Posterior cingulate gyrus (tissue), 11 donors: Measurements from ENCODE around the gene CSTA.

Experiments
- DNase-seq, 10 donors: peaks; one replicate each; pipeline versions ENCODE4 v3.0.0 to v3.0.0-alpha.2; 2020 to 2021; ENCODE audit warnings: mixed read lengths in 3 of 10
- intact Hi-C: fragments of 100-400 bp; cut with DNase I; formaldehyde crosslinking; loops from one replicate; pipeline ENCODE4 v1.15.1; 2023

Gene CSTA, protein sequence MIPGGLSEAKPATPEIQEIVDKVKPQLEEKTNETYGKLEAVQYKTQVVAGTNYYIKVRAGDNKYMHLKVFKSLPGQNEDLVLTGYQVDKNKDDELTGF

DNA sequence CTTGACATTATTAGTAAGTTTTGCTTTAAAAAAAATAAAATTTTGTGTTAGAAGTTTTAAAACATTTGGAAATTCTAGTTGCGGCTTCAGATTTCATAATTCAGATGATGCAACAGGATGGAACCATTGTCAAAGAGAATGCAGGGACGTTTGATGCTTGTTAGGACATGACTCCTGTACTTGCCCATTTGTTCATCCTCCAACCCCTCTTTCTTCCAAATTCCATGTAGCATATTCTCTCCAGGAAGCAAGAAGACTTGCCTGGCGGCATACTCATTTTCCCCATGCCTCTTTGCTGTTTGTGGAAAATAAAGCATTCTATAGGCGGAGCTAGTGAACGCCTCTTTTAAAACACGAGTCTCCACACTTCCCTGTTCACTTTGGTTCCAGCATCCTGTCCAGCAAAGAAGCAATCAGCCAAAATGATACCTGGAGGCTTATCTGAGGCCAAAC is at the start of gene CSTA:
TSS of gene CSTA (plus strand) at position 378 of the 453 bp plus-strand sequence. CDS start at position 423, 45 bp downstream.
- intact Hi-C loops: no loop called here
- DNase-seq: no peak

DNA sequence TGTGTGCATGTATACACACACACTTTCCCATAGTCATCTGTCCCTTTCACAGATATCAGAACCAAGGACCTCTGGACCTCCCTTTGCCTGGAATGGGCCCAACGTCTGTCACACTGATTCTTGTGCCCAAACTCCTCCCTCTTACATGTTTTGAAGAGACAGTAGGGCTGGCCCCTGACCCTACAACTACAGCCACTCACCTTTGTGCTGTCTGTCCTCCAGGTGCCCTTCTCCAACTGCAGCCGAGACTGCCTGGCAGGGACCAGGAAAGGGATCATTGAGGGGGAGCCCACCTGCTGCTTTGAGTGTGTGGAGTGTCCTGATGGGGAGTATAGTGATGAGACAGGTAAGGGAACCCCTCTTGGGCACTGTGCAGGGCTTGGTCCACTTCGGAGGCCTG is 43.2 kb upstream of the CSTA start:
- intact Hi-C loops: no loop called here
- DNase-seq: no peak

DNA sequence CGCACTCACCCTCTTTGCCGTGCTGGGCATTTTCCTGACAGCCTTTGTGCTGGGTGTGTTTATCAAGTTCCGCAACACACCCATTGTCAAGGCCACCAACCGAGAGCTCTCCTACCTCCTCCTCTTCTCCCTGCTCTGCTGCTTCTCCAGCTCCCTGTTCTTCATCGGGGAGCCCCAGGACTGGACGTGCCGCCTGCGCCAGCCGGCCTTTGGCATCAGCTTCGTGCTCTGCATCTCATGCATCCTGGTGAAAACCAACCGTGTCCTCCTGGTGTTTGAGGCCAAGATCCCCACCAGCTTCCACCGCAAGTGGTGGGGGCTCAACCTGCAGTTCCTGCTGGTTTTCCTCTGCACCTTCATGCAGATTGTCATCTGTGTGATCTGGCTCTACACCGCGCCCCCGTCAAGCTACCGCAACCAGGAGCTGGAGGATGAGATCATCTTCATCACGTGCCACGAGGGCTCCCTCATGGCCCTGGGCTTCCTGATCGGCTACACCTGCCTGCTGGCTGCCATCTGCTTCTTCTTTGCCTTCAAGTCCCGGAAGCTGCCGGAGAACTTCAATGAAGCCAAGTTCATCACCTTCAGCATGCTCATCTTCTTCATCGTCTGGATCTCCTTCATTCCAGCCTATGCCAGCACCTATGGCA is 41.1 kb upstream of the CSTA start:
- DNase-seq: peak in 1 of 10 donors; percentile 47
- intact Hi-C loops: no loop called here

DNA sequence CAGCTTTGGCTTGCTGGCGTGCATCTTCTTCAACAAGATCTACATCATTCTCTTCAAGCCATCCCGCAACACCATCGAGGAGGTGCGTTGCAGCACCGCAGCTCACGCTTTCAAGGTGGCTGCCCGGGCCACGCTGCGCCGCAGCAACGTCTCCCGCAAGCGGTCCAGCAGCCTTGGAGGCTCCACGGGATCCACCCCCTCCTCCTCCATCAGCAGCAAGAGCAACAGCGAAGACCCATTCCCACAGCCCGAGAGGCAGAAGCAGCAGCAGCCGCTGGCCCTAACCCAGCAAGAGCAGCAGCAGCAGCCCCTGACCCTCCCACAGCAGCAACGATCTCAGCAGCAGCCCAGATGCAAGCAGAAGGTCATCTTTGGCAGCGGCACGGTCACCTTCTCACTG is 40.6 kb upstream of the CSTA start:
- peak in 1 of 10 donors; percentile 50 for DNase-seq
- intact Hi-C loops: no loop called here

DNA sequence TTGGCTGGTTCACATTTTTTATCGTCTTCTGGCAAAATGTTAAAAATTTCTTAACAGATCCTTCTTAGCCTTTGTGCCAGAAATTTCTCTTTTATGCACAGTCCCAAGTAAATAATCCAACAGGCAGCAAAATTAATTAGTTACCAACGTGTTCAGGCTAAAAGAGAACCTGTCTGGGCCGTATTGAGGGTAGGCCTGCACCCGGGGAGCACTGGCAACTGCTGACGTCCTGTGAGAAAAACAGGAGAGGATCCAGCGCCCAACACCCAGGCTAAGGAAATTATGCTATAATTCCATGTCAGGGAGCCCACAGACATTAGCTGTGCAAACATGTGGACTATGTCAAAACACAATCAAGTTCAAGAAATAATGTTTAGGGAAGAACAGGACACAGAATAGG is 30.7 kb upstream of the CSTA start:
- intact Hi-C loops: no loop called here
- no peak for DNase-seq

DNA sequence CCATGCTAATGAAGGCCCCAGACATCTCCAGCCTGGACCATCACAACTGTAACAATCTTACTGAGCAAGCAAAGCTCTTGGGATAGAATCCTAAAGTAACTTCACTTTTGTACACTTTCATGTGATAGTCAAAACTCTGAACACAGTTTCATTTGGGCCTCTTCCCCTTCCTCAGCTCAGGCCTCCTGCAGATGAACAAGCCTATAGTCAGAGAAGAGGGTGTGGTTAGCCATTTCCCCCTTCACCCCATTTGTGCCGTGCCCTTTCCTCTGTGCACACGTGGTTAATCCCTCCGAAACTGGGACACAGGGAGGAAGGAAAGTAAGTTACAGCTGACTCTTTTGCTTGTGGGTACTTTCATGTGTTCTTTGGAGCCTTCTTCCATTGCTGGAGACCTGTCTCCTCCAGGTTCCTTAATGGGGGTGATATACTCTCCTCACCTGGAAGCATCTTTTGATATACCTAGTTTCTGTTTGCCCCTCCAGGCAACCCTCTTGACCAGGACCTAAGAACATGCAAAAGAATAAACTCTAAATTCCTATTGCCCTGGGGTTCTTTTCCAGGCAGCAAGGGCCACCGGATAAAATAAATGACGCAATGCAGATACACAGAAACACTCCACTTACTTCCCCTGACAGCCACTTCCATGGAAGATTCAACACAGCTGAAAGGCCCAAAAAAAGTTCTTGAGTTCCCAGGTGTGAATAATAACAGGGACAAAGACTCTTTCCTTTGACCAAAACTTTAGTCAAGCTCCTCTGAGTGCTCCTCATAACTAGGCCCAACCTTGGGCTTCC is 29.6 kb upstream of the CSTA start:
- intact Hi-C loops: no loop called here
- DNase-seq: no peak

DNA sequence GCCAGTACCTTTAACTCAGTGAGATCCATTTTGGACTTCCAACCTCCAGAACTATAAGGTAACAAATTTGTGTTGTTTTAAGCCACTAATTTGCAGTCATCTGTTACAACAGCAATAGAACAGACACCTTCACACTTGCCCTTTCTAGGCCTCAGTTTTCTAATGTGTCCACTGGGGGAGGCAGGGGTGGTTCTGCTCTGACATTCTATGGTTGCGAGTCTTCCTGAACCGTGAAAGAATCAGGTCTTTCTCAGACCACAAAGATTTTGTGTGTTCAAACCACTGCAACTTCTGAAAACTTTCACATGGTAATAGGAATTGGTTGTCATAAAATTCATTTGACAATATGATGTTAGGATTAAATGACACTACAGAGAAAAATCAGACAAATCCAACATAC is 26.8 kb upstream of the CSTA start:
- intact Hi-C loops: no loop called here

DNA sequence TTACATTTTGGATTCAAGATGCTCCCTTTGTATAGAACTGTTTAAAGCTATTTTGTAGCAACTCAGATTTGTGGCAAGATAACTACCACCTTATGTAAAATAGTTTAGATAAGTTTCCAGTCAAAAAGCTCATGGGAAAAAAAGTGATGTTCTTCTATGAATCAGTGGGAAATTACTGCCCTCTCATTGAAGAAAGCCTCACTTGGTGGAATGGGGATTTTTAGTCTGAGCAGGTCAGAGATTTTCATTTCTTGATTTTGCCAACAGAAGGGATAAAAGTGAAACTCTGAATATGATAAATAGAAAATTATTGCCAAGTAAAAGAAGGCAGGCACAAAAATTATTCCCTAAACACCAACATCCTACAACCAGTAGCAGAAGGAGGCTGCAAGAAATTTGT is 25.8 kb upstream of the CSTA start:
- no peak for DNase-seq
- intact Hi-C loops: no loop called here

More for the DNA sequence above, 26.8 kb upstream of the CSTA start:
- no peak for DNase-seq

DNA sequence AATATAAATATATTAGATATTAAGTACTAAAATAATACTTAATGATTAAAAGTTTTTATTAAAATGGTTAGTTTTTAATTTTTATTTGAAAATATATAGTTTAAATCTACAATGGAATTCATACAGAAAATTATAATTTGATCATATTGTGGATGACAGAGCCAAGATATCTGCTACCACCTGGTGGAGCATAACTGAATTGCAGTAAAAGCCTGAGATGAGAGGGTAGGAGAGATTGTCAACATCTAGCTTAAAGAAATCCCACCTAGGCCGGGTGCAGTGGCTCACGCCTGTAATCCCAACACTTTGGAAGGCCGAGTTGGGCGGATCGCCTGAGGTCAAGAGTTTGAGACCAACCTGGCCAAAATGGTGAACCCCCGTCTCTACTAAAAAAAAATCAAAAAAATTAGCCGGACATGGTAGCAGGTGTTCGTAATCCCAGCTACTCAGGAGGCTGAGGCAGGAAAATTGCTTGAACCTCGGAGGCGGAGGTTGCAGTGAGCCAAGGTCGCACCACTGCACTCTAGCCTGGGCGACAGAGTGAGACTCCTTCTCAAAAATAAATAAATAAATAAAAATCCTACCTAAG is 25.1 kb upstream of the CSTA start:
- no peak for DNase-seq
- intact Hi-C loops: no loop called here

DNA sequence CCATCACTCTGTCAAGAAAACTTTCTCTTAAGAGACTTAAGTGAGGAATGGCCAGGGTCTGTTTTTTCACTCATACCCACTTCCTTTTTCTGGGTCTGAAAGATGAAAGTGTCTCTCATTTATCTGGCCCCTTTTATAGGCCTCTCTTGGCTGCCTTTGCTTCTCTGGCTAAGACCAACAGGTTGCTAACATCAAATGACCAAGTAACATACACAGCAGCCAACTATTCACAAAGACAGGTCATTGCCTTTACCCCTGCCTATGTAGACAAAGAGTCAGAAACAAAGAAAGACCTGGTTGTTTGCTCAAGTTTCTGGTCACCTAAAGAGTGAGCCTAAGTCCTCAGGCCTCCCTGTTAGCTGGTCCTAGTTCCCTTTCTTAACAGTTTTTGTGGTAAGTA is 24.0 kb upstream of the CSTA start:
- no peak for DNase-seq
- intact Hi-C loops: no loop called here

DNA sequence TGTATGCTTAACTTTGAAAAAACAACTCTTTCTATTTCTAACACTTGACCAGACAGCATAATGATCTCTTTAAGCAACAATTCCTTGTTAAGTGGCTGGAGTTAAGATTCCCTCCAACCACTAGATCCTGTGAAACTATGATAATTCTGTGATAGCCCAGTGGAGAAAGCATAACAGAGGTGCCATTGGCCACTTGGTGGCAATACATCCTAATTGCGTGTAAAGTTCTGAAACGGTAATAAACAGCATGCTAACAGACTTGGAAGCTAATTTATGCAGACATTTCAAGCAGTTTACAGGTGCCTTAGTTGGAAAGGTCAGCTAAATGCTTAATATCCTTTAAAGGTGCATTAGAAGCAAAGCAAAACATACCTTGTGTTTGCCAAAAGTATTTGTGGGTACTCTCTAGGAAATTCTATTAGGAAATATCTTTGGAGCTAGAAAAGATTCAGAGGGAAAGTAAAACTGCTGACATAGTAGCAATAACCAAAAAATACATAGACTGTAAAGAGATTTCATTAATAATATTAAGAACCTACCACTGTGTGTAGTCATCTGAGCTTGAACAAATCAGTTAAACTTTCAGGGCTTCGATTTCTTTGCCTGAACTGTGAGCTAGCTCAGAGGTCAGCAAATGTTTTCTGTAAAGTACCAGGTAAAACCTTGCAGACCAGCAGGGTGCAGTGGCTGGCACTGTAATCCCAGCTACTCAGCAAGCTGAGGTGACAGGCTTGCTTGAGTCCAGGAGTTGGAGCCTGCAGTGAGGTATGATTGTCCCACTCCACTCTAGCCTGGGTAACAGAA is 19.0 kb upstream of the CSTA start:
- intact Hi-C loops: no loop called here
- DNase-seq: no peak

DNA sequence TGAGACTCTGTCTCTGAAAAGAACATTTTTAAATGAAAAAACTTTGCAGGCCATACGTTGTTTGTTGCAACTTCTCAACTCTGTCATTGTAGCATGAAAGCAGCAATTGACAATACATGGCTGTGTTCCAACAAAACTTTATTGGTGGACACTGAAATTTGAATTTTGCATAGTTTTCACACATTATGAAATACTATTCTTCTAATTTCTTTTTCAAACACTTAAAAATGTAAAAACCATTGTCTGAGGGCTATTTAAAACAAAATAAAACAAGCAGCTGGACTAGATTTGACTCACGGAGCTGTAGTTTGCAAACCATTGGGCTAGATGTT is 18.5 kb upstream of the CSTA start:
- no peak for DNase-seq
- intact Hi-C loops: no loop called here

DNA sequence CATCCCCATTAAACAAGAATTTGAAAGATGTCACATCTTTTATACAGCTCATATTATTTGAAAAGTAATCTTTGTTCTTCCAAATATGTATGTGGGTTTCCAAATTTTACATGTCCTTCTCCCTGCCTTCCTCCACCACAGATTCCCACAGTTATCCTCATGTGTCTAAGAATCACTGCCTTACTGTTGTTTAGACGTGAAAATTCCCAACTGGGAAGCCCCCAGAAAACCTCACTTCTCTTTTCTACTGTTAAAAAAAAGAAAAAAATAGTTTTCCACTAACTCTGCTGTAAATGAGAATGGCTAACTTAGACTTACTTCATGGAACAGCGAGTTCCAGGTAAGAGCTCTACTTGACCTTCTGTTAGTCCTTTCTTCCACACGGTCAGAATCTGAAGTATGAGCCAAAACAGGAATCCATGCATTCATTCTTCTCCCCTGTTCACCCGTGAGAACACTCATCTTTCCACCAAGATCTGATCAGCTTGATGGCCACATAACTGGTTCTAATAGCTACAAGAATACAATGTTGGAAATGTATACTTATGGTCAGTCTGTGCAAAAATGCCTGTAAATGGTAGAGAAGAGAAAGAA is 17.9 kb upstream of the CSTA start:
- intact Hi-C loops: no loop called here
- no peak for DNase-seq

DNA sequence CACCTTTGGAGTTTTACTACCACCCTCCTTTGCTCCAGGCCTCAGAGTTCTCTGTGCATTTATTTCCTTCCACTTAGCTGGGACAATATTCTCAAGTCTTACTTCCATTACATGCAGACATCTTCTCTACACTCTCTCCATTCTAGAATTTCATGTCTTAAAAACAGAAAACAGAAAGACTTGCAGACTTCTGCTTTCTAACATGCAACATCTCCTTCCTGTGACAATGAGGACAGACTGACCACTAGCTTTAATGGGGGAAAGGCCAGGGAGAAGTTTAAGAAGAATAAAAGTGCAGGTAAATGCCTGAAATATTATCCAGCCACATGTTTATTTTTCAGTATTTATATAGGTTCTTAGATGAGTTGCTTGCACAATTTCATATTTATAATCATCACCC is 17.1 kb upstream of the CSTA start:
- DNase-seq: no peak
- intact Hi-C loops: no loop called here

DNA sequence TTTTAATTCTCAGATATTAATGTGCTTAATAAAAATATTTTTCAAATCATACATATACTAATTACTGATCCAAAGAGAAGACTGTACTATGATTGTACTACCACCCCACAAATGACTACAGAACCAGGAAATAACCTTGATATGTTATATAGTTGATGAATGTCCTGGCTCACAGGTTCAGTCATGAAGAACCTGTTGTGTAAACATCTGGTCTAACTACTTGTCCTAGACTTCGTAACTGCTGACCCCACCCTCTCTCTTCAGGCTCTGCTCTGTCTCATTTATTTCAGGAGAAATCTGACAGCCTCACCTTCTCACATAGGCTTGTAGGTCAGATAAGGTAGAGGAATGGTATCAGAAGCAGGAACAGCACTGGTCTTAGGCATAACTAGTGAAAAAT is 14.7 kb upstream of the CSTA start:
- intact Hi-C loops: no loop called here

DNA sequence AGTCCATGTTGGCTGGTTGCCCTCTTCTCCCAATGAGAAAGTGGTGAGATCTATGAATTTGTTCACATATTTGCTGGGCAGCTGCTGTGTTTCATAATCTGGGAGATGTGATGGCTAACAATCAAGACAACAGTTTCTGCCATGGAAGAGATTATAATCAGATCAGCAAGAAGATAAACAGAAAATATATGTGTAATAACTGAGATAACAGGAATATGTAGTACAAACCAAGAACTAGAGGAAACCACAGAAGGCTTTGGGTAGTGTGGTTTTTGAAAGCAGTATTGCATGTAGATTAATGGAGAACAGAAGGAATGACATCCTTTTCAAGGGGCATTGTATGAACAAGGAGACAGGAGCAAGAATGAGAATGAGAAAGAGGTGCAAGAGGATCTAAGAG is 12.2 kb upstream of the CSTA start:
- intact Hi-C loops: no loop called here
- DNase-seq: no peak

More for the DNA sequence above, 14.7 kb upstream of the CSTA start:
- DNase-seq: no peak

DNA sequence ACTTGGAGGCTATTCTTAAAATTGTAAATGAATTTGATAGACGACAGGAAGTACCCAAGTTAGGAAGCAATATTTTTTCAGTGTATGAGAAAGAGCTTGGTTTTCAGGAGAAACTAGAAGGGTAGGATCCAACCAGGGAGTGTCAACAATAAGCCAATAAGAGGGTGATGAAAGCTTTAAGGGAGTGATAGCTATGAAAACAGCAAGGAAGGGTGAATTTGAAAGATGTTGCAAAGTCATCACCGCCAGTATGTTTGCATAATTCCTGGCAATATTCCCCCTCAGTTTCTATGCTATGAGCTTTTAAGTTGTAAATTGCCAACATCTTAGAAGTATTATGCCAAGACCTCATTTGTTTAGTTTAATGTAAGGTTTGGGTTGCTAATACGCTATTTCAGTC is 11.8 kb upstream of the CSTA start:
- intact Hi-C loops: no loop called here
- DNase-seq: no peak

DNA sequence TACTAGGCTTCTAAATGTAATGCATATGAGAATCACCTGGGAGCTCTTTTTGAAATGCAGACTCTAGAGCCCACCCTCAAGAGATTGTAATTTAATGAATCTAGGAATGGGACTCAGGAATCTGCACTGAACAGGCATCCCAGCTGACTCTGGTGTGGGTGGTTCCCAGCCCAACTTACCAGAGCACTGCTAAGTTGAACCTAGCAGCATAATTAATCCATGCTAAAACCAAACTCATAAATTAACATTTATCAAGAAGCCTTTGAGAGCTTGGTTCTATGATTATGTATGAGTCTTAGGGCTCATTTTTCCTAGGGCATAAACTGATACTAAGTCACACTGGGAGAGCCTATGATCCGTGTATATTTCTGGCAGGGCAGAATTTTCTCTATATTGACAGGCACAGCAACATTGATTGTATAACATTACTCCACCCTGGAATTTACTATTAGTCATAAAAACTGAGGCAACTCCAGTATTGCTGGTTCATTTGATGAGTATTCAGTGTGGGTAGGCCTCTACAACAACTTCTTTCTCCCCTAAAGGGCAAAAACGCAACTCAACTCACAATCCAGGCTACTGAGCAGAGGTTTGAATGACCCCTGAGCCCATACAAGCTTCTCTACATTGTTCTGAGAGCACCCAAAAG is 10.7 kb upstream of the CSTA start:
- no peak for DNase-seq
- intact Hi-C loops: no loop called here

DNA sequence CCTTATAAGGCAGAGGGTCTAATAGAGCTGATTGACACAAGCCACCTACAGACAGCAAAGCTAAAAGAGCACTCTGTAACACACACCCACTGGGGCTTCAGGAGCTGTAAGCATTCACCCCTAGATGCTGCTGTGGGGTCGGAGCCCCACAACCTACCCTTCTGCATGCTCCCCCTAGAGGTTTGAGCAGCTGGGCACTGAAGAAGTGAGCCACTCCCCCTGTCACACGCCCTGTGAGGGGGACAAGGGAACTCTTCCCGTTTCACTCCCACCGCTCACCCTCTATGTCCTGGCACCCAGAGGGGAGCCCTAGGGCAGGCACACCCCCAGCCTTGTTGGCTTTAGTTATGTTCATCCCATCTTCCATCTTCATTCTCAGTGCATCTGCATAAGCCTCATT is 9.4 kb upstream of the CSTA start:
- DNase-seq: no peak
- intact Hi-C loops: no loop called here

DNA sequence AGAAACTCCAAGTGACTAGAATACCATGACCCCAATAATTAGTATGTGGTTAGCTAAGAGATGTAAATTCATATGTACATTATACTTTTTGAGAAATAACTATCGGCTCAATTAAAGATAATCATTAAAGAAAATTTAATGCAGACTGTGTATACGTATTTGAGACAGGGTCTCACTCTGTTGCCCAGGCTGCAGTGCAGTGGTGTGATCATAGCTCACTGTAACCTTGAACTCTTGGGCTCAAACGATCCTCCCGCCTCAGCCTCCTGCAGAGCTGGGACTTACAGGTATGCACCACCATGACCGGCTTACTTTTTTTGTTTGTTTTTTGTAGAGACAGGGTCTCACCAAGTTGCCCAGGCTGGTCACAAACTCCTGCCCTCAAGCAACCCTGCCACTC is 8.7 kb upstream of the CSTA start:
- intact Hi-C loops: no loop called here
- DNase-seq: no peak
